DMS114 treated with DMSO at 0.1 percent for 48 hours (cell line): ENCODE data around the gene IRAK4.

Experiments
- DNase-seq: peaks from one replicate; lab custom pipeline; 2025; ENCODE audit not compliant: unreplicated experiment; lab: John Stamatoyannopoulos, UW

IRAK4 gene

DNA sequence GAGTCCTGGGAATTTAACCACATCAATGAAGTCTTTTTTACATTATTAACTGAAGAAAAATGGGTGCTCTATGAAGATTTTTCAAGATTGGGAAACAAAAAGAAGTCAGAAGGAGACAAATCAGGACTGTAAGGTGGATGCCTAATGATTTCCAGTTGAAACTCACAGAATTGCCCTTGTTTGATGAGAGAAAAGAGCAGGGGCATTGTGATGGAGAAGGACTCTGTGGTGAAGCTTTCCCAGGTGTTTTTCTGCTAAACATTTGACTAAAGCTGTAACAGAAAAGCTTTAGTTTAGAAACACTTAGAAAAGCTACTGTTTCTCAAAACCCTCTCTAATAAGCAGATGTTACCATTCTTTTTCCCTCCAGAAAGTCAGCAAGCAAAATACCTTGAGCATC, 5.8 kb downstream of the IRAK4 start:
- no peak for DNase-seq

DNA sequence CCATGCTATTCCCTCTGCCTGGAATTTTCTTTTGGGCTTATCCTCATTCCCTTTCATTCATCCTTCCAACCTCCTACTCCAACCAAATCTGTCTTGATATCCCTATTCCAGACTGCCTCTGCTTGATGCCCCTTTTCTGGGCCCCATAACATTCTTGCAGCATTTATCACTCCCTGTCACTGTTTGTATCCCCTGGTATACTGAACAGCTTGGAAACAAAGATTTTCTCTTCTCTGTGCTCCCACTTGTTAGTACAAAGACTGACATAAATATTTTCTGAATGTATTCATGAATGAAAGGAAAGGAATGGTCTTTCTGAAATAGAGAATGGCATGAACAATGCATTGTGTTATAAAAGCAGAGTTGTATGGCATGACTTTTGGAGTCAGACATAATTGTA, 7.5 kb downstream of the IRAK4 start:
- no peak for DNase-seq

DNA sequence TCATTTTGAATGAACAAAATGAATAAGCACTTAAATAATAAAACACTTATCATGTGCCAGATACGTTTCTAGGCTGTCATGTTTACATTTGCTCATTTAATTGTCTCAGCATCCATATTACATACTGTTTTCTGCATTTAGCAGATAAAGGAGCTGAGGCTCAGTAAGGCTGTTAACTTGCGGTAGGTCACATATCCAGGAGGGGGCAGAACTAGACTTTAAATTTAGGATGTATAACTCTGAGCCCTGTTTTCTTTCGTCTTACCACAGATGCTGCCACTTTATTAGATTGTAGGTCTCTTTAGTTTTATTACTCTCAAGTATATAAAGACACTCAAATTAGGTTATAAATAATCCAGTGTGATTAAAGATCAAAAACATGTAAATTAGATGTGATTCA, 17.7 kb downstream of the IRAK4 start:
- peak; percentile 57 for DNase-seq

DNA sequence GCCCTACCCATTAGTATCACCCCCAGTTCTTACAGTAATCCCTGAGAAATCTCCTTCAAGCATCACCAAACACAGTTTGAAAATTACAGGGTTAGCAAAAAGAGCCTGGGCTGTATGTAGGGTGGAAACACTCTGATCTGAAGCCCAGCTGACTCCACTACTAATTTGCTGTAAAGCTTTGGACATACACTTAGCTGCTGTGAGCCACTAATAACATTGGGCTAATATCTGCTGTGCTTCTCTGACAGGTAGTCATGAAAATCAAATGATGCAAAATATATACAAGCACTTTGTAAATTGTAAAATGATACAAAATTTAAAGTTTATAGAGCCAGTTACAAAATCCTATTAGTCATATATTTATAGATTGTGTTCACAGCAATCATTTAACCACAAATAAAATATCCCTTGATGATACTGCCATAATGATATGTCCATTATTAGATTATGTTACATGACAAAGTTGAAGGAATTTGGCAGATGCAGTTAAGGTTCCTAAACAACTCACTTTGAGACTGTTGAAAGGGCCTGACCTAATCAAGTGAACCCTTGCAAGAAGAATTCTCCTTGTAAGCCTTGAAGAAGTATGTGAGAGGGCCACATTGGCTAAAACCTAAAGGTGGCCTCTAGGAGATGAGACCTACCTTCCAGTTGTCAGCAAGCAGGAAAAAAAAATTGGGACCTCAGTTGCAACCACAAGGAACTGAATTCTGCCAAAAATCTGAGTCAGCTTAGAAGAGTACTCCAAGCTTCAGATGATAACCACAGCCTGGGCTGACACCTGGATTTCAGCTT, 28.3 kb downstream of the IRAK4 start:
- no peak for DNase-seq

DNA sequence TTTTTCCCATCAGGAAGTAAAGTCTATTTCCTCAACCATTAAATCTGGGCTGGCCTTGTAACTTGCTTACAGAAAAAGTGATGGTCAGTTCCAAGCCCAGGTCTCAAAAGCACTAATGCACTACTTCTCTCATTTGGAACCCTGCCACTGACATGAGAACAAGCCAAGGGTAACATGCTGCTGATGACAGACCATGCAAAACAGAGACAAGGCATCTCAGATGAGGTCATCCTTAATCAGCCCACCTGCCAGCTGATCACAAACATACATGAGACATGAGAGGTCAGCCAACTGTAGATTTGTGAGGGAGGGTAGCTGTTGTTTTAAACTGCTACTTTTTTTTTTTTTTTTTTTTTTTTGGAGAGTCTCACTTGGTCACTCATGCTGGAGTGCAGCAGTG, 31.2 kb downstream of the IRAK4 start:
- DNase-seq, result no peak

DNA sequence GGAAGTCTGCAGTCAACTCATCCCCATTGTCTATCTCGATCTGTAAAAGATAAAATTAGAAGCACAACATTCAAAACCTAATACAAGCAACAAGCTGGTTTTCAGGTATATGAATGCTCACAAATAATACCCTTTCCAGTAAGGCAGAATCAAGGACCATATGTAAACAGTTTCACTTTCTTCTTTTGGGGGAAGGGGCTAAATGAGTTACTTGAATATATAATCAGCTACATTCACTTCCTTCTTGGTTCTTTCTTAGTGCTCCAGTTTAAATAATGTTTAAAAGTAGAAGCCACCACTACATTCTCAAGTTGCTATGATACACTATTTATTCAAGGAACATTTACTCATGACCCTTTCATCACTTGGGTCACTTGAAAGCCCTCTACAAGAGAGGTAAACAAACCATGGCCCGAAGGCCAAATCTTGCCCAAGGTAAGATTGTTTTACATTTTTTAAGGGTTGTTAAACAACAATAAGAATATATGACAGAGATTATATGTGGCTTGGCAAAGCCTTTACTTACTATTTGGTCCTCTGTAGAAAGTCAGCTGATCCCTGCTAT, 37.0 kb downstream of the IRAK4 start:
- no peak for DNase-seq

DNA sequence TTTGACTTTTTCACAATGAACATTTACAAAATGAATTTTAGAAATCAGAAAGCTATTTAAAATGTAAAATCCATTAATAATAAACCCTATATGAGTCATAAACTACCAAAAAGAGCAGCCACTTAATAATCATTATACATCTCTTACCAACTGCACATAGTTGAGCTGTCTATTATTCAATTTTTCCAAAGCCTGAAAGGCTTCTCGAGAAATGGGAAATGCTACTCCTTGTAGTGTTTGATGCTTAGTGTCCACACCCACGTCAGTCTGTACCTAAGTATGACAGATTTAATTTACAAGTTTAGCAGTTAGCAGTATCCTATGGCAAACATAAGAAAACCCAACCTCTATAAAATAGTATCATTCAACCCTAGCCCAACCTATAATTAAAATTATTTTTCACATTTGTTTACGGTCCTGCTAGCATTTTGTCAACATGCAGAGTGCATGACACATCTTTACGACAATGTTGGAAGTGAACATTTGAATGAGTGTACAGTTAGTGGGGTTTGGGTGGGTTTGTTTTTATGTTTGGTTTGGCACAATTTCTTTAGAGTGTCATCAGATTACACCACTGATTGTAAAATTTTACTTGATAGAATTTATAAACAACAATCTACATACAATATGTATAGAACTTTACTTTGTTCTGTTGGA, 38.9 kb downstream of the IRAK4 start:
- DNase-seq, result no peak

DNA sequence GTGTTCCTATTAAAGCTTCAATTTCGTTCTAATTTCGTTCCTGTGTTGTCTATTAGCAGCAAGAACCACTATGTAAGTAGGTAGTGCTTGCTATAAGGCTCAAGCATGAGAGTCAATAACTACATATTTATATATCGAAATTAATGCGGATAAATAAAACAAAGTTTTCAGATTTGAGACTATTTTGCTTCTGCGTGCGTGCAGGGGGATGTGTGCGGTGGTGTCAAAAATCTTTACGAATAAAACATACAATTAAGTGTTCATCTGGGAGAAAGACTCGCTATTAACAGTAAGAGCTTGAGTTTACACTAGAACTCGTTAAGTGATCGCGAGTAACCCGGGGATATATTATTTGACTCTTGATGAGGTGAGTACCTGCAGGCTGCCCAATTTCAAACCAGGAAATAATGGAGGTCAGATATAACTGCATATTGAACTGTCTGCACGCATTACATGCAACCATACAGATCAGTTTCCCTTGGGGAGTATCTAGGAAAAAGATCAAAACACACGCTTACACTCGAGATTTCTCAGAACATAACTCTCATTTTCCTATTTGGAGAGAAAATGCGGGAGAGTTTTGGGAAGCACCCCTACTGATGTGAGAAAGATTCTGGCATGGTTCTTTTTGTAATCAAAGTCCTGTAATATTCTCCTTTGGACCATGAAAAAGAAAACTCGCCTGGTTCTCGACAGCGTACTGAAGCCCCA, 46.6 kb downstream of the IRAK4 start:
- DNase-seq, result peak; percentile 34

DNA sequence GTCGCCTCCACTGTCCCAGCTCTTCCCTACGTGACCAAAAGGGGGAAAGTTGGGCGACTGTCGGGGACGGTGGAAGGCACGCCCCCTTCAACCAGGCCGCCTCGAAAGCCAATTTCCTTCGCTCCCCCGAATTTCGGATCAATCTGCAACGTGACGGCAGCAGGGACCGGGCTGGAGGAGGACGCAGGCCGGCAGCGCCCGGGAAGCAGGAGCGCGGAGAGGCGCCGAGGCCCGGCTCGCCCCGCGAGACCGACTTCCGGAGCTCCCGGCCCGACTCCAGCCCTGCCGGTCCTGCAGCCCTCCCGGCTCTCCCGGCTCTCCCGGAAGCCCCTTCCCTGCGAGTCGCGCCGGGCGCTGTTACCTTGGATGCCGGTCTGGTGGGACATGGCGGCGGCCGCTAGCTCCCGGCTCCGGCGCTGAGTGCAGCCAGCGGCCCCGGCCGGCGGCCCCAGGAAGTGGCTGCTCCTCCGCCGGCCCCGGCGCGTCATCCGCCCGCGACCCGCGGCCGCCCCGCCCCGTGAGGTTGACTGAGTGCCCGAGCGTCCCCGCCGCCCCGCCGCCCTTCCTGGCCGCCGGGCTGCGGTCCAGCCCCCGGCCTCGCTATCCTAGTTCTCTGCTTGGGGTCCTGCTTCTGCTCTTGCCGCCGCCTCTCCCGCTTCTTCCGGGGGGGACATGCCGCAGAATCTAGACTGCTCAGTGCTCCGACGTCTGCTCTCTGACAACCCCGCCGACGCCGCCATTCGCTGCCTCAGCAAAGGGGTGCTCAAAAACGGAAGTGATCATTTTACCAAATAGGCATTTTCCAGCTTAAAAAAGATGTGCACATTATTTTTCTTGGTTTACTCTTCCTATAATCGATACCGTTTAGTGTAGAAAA, 47.3 kb downstream of the IRAK4 start, which contains the start of gene TWF1:
TSS of gene TWF1 (minus strand) at position 458 of the 877 bp plus-strand sequence. CDS start at position 386, 72 bp downstream.
- DNase-seq, result peak; percentile 78

DNA sequence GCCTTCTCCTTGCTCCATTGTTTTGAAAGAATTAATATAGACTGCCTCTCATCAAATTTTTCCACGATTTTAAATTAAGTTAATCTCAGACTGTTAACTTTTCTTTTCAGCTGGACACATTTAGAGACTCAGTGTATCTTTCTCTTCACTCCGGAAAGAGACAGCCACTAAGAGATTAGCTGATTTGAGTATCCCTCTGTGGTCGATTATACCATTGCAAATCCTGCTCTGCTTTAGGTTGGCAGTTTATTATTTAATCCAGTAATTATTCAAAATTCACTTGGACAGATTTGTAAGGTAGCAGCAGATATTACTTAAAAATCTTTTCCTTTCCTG, 48.0 kb downstream of the IRAK4 start:
- no peak for DNase-seq

DNA sequence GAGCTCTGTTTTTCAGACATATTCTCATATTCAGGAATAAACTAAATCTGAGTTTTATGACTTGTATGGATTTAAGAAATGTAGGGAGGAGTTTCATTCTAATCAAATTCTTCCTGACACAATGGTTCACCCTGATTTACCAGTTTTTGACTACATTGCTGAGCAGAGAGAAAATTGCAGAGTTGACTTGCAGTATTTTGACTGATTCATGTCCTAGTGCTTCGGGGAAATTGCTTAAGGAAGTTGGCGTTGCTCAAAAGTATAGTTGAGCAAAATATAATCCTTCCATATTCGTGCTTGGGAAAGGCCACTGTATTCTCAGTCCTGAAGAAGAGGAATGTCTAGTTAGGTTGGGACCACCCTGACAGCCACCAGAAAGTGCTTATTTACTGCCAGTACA, 48.6 kb downstream of the IRAK4 start:
- DNase-seq, result no peak

DNA sequence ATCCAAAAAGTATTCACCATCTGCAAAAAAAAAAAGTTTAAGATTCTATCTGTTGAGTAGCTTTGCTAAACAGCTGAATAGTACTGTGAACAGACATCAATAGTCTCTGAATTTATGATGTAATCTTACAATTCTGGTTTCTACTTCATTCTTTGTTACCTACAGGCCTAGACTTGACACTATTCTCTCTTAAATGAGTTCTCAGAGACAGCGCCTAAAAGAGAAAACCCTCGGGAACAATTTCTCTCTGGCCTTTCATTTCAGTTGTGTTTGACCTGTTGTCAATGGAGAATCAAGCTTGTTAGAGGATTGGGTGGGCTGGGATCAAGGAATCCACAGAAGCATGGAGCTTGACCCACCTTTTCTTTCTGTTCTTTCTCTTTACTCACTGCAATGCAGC, 53.3 kb downstream of the IRAK4 start:
- no peak for DNase-seq

DNA sequence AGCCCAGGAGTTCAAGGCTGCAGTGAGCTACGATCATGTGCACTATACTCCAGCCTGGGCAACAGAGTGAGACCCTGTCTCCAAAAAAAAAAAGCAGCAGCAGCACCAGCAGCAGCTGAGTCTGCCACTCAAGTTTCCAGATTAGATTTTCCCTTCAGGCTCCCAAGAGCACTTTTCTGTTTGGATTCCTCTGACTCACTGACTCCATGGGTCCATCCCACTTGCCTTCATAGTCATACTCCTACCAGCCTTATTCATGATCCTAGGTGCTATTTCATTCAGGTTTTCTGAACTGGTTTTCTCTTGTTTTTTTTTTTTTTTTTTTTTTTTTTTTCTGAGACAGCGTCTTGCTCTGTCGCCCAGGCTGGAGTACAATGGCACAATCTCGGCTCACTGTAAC, 54.2 kb downstream of the IRAK4 start:
- DNase-seq, result no peak

DNA sequence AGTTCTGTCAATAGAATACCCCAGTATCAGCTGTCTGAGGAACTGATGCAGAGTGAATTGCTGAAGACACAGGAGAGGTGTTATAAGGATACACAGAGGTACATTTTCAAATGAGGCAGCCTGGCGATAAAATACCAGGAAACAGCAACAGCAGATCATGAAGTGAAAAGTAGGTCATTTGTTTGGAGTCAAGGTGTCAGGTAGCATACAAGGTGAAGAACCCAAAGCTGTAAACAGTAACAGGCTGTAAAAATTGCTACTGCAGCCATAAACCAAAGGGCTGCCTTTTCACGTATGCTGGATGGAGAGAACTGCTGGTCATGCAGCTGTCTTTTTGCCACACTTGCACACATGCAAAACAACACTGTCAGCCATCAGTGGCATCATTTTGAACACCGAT, 56.7 kb downstream of the IRAK4 start:
- no peak for DNase-seq

DNA sequence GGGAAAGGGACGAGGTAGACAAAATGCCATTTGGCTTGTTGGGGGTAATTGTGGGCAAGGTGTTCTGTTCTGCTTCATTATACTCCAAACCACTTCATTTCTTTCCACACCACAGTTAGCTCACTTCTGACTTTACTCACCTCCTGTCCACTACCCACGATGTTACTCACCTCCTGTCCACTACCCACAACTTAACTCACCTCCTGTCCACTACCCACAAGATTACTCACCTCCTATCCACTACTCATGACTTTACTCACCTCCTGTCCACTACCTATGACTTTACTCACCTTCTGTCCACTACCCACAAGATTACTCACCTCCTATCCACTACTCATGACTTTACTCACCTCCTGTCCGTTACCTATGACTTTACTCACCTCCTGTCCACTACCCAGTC, 57.4 kb downstream of the IRAK4 start:
- no peak for DNase-seq

DNA sequence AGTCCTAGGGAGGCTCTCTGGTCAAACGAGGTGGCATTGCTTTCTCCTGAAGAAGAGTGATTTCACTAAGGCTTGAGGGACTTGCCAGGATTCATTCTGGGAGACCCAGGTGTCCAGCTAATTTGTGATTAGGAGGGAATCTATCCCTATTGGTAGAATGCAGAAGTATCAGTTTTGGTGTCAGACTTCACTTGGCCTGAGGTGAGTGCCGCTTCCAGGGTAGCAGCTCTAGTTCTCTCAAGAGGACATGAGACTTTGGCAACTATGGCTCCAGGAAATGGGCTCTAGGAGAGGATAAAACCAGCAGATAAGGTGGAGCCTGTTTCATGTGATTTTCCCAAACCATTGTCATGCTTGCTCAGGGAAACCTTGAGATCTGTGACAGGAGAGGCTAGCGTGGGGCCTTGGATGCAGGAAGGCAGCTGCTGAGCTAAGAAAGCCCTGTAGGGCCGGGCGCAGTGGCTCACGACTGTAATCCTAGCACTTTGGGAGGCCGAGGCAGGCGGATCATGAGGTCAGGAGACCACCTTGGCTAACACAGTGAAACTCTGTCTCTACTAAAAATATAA, 65.5 kb downstream of the IRAK4 start:
- DNase-seq, result no peak

DNA sequence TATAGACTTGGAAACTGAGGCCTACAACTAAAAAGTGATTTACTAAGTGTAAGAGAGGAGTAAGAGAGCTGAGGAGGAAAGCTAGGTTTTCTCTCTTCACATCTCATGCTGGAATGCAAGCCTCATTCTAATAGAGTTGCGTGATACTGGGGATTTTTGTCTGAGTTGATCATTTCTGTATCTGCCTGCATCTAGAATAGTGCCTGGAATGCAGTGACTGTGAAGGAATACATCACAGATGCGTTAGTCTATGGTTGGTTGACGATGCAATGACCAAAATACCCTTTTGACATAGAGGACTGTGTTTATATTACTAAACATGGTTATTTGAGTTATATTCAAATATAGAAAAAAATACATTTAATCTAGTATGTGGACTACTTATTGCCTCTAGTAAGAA, 67.9 kb downstream of the IRAK4 start:
- DNase-seq, result no peak

DNA sequence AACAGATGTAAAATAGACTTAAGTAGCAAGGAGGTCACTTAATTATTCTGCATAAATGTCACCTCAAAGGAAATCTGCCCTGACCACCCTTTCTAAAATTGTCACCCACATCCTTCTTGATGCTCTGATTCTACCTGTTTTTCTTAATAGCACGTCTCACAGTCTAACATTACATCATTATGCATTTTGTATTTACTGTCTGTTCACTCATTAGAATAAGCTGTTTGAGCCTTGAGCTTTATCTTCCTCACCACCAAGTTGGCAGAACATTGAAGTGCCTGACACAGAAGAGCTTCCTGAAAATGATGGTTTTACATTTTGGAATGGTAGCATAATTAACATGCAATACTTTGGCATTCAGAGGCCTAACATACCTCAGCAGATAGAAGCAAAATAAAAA, 68.3 kb downstream of the IRAK4 start:
- DNase-seq, result no peak

DNA sequence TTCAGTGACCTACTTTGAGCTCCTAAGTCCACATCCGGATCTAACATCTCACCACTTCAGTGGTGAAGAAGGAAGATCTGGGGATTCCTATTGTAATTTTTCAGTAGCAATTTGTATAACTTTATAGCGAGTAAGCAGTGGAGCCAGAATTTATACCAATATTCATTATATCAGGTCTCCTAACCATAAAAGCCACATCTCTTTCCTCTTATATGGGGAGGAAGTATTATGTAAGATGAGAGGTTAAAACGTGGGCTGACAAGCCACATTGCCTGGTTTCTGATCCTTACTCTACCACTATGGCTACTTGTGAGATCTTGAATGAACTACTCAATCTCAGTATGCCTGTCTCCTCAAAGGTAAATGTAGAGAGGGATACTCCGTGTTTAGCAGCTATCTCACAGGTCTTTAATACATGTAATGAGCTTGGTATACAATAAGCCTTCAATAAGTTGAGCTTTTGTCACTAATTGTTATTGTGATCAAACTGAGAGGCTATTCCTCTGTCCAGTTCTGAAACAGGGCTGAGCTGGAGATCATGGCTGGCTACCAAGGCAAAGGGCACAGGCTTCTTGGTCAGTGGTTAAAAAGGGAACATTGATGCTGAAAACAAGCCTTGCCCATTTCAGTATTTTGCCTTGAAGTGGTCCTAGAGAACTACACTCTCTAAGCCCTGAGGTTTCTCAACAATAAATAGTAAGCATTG, 73.9 kb downstream of the IRAK4 start:
- DNase-seq, result no peak

DNA sequence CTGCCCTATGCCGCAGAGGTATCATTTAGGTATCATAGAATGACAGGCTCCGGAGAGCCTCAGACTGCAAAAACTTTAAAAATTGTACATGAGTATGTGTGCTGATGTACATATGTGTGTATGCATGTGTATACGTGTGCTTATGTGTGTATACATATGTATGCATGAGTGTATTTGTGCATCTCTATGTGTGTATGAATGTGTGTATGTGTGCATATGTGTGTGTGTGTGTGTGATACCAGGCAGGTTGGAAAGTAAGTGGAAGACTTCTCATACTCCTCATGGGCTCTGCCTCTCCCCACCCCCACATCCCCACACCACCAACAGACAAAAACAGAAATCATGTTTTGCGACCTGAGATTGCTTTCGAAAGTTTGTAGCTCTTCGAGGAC, 76.5 kb downstream of the IRAK4 start:
- no peak for DNase-seq
